Measurements from ENCODE around the gene CD3D.

The CD3D gene

DNA sequence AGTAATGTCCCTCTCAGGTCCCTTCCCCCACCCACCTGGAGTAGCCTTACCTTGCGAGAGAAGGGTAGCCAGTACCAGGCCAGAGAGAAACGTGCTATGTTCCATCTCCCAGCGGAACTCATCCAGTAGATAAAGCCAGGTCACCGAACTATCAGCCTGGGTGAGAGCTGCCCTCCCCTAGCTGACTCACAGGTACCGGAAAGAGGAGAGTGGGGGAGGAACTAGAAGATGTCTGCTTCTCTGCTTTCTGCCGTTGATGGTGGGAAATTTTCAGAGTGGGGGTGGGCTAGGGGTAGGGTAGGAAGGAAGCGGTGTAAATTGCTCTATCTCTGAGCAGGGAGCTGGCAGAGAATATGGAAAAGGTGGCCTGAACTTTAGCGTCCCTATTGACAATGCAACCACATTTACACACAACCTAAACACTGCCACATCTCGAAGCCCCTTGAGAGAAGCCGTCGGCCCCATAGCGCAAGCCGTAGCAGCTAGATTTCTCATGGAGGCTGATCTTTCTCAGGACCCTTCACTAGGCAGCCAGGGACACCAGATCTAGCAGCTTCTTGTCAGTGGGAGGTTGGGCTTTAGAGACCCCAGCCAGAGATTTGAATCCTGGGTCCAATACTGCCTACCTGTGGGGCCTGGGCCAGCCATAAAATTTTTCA lies at the start of gene CD3D:
CD3D (minus strand) TSS at position 203 of the 659 bp plus-strand sequence; CDS start at position 105, 98 bp downstream.
- DNase-seq = peak; percentile 74 to 75

DNA sequence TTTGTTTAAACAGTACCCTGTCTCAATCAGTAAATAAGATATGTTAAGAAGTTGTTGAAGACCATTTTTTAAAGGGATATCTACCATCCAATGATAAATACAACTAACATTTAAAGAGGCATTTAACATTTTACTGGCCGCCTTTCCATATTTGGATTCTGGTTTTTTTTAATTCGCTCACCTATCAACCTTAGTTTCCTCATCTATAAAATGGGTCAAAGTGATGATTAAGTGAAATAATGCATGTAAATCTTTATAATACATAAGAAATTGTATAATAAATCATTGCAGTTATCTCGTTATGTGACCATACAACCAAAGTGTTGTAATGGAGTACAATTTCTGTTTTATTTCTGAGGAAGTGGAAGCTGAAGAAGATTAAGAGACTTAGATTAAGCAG lies 41.2 kb upstream of the CD3D start:
- no peak for DNase-seq

DNA sequence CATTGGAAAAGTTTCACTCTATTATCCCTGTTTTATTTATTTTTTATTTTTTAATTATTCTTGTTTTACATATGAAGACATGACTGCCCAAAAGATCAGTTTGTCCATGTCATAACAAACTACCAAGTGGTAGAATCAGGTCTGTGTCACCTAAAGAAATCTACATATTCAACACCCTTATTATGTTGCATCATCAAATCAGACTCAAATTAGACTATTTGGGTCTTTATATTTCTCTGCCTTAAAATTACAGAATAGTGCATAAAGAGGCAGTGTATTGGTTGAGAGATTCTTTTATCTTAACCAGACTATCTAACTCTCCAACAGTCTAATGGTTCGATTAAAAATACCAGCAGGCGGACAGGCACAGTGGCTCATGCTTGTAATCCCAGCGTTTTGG lies 40.4 kb upstream of the CD3D start:
- no peak for DNase-seq

DNA sequence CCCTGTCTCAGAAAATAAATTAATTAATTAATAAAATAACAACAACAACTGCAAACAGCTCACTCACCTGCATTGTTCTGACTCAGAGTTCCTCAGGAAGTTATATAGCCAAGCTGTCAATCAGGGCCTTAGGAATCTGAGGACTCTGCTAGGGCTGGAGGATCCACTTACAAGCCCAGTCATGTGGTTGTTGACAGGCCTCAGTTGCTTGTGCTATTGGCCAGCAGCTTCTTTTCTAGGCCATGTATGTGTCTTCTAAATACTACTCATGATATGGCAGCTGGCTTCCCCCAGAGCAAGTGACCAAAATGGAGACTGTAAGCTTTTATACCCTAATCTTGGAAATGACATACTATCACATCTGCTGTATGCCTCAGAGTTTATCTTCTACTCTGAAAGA lies 38.1 kb upstream of the CD3D start:
- DNase-seq = no peak

DNA sequence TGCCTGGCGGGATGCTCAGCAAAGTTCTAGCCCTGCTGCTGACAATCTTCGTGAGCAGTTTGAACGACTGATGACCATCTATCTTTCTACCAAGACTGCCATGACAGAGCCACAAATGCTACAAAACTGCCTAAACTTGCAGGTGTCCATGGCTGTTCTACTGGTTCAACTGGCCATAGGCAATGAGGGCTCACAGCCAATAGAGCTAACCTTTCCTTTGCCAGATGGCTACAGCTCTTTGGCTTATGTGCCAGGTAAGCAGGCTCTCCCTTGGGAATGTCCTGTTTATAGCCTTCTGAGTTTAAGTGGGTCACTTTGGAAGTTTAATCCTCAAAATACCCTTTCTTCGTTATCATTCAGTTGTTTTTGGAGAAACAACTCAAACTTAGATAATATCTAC lies 37.0 kb upstream of the CD3D start:
- no peak for DNase-seq

DNA sequence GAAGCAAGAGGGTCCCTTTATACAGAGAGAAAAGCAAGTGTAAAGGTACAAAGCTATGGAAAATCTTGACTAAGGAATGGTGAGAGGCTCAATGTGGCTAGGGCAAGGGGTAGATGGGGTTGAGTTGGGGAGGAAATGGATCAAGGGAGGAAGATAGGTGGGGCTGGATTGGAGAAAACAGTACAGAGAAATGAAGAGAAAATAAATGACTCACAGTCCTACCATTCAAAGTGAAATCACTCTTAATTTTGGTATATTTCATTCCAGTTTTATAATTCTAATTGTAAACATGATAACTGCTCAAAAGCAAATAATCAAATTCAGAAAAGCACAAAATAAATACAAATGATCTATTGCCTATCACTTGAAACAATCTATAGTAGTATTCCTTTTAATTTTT lies 33.5 kb upstream of the CD3D start:
- DNase-seq = no peak

DNA sequence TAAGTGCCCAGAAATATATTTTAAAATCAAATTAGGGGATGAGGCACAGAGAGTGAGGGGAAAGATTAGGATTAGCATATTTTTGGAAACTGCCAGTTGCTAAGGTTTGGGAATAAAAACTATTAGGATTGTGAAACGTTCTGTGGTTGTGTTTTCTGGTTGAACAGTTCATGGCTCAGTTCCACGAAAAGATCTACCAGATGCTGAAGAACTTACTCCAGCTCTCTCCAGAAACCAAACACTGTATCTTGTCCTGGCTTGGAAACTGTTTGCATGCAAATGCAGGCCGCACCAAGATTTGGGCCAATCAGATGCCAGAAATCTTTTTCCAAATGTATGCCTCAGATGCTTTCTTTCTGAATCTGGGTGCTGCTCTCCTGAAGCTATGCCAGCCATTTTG lies 32.2 kb upstream of the CD3D start:
- DNase-seq = no peak

DNA sequence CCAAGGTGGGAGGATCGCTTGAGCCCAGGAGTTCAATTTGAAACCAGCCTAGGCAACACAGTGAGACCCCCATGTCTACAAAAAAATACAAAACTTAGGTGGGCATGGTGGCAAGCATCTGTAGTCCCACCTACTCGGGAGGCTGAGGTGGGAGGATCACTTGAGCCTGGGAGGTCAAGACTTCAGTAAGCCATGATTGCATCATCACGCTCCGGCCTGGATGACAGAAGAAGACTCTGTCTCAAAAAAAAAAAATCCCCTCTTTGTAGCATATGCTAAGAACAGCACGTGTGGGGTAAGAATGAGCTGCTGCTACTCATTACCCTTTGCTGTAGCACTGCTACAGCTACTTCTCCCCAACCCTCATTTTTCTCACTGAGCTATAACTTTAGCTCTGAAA lies 31.4 kb upstream of the CD3D start:
- DNase-seq = no peak

DNA sequence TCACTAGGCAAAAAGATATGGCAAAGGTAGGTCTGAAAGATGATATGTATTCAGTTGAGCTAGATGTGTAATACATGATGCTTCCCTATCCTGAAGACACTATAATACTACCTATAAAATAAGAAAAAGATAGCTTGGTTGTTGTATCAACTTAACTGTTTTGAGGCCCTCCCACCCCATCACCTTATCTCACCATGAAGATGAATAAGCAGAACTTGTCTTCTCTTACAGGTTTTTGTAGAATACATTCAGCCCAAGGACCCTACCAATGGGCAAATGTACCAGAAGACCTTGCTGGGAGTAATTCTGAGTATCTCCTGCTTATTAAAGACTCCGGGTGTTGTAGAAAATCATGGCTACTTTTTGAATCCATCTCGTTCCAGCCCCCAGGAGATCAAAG lies 30.8 kb upstream of the CD3D start:
- DNase-seq = no peak

DNA sequence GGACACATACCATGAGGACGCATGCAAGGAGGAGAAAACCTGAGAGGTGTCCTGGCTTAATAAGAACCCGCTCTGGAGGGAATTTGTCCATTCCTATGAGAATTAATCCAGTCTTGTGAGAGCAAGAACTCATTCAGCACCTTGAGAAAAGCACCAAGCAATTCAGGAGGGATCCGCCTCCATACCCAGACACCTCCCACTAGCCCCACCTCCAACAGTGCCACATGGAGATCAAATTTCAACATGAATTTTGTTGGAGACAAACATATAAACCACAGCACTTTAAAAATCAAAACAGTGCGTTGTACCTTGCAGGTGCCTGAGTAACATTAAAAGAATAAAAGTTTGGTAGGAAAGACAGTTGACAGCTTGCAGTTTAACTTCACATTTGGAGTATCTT lies 28.3 kb upstream of the CD3D start:
- no peak for DNase-seq

DNA sequence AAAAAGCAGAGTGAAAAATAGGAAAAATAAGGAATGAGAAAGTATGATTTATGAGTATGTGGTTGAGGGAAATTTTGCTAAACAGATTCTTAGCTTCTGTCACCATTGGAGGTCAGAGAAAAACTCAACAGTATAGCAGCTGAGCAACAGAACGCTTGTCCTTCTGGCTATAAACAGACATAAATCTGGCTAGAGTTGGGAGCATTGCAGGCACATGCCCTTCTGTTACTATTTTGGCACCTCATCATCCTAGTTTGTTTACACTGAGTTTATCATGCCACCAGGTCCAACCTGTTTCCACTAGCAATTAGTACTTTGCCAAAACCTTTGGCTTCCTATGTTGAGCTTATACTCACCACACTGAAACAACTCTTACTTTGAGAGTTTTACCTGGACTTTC lies 23.8 kb upstream of the CD3D start:
- DNase-seq = no peak

DNA sequence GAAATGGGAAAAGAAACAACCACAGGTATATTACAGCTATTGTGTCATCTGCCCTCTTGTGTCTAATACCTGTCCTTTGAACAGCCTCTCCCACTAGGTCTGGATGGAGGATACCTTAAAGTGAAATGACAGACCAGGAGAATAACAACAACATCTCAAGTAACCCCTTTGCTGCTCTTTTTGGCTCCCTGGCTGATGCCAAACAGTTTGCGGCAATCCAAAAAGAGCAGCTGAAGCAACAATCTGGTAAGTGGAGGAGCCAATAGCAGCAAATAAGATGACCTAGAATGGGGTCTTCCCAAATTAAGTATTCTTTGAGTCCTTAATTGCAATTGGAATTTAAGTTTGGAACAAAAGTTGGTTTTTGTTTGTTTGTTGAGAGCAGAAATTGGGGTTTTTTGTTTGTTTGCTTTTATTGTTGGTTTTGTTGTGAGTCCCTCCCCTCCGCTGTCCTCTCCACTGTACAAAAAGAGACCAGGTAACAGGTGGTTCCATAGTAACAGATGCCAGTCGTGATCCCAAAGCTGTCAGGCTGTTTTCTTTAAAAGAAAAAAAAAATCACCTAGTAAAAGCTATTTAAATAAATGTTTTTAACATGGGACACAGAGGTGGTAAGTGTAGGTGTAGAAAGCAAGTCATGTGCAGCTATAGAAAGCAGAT lies 22.6 kb upstream of the CD3D start:
- no peak for DNase-seq

DNA sequence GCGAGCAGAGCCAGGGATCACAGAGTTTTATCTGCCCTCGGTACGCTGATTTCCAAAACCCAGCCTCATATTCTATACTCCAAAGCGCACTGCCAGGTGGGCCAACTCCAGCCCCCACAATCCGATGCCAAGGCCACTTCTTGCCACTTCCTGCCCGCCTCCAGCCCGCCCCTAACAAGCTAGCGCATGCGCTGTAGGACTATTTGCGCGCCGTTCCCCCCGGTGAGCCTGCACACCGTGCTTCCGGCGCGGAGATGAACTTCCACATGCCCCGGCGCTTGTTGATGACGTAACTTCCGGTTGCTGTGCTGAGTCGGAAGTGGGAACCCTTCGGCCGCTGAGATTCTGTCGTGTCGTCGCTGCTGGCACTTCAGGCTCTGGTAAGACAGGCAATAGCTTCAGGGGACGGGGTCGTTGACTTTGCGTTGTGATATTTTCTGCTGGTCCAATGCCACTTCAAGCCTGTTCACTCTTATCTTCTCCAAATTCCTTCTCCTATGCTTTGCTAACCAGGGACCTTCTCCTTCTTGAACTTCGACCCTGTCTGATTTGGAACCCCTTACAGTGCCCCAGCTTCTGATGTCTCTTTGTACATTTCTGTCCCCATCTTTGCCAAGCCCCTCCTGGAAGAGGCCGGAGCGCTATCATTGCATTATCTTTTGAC lies 16.9 kb upstream of the CD3D start, which contains the start of gene UBE4A:
UBE4A (plus strand) TSS at position 306 of the 664 bp plus-strand sequence. CDS start 5,481 bp downstream, outside the sequence.
- DNase-seq = peak; percentile 98 to 99

DNA sequence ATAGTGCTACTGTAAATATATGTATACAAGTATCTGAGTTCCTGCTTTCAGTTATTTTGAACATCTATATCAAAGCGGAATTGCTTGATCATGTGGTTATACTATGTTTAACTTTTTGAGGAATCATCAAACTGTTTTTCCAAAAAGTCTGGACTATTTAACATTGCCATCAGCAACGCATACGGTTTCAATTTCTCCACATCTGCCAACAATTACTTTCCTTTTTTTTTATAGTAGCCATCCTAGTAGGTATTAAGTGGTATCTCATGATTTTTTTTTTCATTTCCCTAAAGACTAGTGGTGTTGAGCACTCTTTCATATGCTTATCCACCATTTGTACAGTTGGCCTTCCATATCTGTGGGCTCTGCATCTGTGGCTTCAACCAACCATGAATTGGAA lies 15.6 kb upstream of the CD3D start:
- DNase-seq = no peak

DNA sequence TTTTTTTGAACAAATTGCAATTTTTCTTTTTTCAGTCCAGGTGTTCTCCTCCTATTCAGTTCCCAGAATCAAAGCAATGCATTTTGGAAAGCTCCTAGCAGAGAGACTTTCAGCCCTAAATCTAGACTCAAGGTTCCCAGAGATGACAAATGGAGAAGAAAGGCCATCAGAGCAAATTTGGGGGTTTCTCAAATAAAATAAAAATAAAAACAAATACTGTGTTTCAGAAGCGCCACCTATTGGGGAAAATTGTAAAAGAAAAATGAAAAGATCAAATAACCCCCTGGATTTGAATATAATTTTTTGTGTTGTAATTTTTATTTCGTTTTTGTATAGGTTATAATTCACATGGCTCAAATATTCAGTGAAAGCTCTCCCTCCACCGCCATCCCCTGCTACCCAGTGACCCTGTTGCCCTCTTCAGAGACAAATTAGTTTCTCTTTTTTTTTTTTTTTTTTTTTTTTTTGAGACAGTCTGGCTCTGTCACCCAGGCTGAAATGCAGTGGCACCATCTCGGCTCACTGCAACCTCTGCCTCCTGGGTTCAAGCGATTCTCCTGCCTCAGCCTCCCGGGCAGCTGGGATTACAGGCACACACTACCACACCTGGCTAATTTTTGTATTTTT lies 10.7 kb upstream of the CD3D start:
- DNase-seq = no peak

DNA sequence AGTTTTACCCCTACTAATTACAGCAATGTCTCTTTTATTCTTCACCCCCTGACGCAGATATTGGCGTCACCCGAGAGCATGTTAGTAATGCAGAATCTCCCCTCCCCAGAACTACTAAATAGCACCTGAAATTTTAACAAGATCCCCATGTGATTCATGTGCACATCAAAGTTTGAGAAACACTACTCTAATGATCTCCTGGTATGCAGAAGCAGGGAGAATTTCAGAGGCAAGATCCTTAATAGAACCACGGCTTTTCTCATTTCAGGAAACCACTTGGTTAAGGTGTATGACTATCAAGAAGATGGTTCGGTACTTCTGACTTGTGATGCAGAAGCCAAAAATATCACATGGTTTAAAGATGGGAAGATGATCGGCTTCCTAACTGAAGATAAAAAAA lies 7.0 kb upstream of the CD3D start:
- no peak for DNase-seq

DNA sequence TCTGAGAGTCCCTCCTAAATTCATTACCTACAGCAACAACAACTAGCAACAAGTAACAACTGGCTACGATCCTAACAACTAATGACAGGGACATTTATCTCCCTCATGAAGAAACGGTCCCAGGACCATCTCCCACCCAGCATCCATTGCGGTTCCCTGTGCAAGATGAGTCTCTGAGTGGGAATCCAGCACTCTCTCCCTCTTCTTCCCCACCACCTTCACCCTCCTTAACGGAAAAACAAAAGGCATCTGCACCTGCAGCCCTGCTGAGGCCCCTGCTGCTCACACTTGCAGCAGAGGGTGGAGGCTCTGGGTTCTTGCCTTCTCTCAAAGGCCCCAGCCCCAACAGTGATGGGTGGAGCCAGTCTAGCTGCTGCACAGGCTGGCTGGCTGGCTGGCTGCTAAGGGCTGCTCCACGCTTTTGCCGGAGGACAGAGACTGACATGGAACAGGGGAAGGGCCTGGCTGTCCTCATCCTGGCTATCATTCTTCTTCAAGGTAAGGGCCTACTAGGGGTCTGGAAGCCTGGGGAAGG lies 1.5 kb upstream of the CD3D start, which contains the start of gene CD3G:
CD3G (plus strand) TSS at position 364 of the 535 bp plus-strand sequence; CDS start at position 444, 80 bp downstream.
- peak; percentile 70 to 72 for DNase-seq

DNA sequence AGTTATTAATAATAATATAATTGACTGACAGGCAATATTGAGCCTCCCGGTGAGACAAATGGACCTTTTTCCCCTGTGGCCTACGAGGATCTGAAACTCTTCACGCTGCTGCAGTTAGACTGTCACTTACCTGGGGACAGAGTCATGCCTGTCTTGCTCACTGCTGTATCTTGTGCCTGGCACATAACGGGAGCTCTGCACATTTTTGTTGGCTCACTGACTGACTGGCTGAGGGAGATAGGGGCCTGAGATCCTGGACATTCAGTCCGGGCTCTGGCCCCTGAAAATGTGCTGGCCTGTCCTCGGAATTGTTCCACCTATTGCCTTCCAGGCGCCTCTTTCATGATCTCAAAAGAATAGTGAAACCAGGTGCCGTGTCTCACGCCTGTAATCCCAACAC lies 743 bp upstream of the CD3D start:
- DNase-seq = peak in 1 of 2 donors; percentile 26

DNA sequence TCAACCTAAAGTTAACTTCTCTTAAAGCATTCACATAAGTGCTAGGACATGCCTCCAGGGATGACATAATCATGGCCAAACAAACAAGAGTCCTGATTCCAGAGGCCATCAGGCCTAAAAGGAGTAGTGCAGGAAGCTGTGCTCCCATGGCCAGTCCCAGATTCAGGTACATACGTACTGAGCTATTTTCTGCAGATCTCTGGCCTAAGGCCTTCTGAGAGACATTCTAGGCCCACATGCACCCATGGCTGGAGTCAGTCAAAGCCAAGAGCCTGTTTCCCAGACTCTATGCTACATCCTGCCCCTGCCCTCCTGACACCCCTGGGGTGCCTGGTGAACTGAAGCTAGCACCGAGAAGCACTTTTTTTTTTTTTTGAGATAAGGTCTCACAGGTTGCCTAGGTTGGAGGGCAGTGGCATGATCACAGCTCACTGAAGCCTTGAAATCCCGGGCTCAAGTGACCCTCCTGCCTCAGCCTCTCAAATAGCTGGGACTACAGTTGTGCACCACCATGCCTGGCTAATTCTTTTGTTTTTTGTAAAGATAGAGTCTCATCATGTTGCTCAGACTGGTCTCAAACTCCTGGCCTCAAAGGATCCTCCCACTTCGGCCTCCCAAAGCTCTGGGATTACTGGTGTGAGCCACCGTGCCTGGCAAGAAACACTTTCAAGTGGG lies 553 bp downstream of the CD3D start:
- no peak for DNase-seq

DNA sequence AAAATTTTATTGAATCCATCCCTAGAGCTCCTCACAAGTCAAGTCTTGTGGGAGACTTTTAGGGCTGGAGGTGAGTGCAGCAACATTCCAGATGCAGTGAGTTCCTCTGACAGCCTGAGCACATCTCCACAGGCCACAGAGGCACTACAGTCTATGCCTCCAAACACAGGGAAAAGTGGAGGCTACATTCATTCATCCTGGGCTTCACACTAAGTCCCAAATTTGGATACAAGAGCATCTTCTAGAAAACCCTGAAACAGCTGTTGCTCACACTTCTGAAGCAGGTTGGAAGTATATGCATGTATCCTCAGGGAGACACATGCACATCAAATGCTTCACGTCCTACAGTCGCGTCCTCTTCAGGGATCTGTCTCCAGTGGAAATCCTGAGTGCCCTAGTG lies 1.2 kb downstream of the CD3D start:
- DNase-seq = no peak

DNA sequence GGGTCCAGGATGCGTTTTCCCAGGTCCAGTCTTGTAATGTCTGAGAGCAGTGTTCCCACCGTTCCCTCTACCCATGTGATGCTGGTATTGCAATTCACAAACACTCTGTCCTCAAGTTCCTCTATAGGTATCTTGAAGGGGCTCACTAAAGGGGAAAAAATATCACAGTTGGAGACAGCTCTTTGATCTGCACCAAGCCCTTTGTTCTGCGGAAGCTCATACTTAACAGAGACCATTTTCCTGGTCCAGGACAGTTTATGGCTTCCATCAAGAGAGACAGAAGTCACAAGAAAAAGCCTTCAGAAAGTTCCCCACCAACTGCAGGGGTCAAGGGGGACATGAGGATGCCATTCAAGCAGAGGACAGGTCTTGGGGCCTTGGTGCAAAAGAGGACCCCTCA lies 2.1 kb downstream of the CD3D start:
- DNase-seq = no peak

DNA sequence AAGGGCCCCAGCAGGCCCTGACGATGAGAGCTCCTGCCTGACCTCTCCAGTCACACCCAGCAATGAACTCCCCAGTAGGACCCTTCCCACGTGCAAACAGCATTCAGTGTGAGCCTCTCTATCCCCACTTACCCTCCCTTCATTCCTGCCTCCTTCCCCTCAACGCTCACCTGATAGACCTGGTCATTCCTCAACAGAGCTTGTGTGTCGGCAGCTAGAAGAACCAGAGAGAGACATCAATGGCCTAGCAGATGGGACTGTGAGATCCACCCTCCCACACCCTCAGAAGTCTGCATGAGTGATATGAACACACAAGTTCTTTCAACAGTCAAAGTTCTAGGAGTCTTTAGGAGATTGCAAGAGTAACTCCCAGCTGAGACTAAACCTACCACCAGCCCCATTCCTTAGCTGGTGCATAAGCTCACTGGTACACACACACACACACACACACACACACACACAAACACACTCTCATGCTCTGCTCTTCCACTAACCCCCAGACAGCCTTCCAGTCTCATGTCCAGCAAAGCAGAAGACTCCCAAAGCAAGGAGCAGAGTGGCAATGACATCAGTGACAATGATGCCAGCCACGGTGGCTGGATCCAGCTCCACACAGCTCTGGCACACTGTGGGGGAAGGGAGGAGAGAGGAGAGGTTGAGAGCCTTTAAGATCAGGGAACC lies 3.1 kb downstream of the CD3D start:
- no peak for DNase-seq

All from activated CD4-positive, alpha-beta T cell treated with anti-CD3 and anti-CD28 coated beads for 4 hours (primary cell).